Ishikawa (cell line): ENCODE results near the gene TCF7L2.

ENCODE experiments used
- CEBPB ChIP-seq: IDR thresholded peaks from 2 replicates; pipeline ENCODE4 v1.6.1; 2012
- CREB1 ChIP-seq: IDR thresholded peaks from 2 replicates; pipeline ENCODE4 v1.6.1; 2012; ENCODE audit warnings: low read depth
- EGR1 ChIP-seq: IDR thresholded peaks from 2 replicates; pipeline ENCODE4 v1.6.1; 2012
- EP300 ChIP-seq: IDR thresholded peaks from 2 replicates; pipeline ENCODE4 v1.6.1; 2012; ENCODE audit warnings: borderline replicate concordance
- FOXM1 ChIP-seq: IDR thresholded peaks from 2 replicates; pipeline ENCODE4 v1.6.1; 2012; ENCODE audit warnings: low read depth, borderline replicate concordance
- MAX ChIP-seq: IDR thresholded peaks from 2 replicates; pipeline ENCODE4 v1.6.1; 2012
- NFIC ChIP-seq: IDR thresholded peaks from 2 replicates; pipeline ENCODE4 v1.6.1; 2012
- RAD21 ChIP-seq: IDR thresholded peaks from 2 replicates; pipeline ENCODE4 v1.6.1; 2012; ENCODE audit warnings: low read depth
- REST ChIP-seq: IDR thresholded peaks from 2 replicates; pipeline ENCODE4 v1.6.1; 2012; ENCODE audit warnings: low read depth, mild to moderate bottlenecking
- TAF1 ChIP-seq: IDR thresholded peaks from 2 replicates; pipeline ENCODE4 v1.6.1; 2012; ENCODE audit warnings: low read depth, mild to moderate bottlenecking
- TCF12 ChIP-seq: IDR thresholded peaks from 2 replicates; pipeline ENCODE4 v1.6.1; 2012; ENCODE audit warnings: low read depth
- TEAD4 ChIP-seq: IDR thresholded peaks from 2 replicates; pipeline ENCODE4 v1.6.1; 2012
- YY1 ChIP-seq: IDR thresholded peaks from 2 replicates; pipeline ENCODE4 v1.6.1; 2012; ENCODE audit warnings: low read depth
- ZBTB7A ChIP-seq: IDR thresholded peaks from 2 replicates; pipeline ENCODE4 v1.6.1; 2012; ENCODE audit warnings: low read depth
- TF ChIP-seq, protein P1 (sequence below): IDR thresholded peaks from 2 replicates; pipeline ENCODE4 v1.6.1; 2012

The TCF7L2 gene

DNA sequence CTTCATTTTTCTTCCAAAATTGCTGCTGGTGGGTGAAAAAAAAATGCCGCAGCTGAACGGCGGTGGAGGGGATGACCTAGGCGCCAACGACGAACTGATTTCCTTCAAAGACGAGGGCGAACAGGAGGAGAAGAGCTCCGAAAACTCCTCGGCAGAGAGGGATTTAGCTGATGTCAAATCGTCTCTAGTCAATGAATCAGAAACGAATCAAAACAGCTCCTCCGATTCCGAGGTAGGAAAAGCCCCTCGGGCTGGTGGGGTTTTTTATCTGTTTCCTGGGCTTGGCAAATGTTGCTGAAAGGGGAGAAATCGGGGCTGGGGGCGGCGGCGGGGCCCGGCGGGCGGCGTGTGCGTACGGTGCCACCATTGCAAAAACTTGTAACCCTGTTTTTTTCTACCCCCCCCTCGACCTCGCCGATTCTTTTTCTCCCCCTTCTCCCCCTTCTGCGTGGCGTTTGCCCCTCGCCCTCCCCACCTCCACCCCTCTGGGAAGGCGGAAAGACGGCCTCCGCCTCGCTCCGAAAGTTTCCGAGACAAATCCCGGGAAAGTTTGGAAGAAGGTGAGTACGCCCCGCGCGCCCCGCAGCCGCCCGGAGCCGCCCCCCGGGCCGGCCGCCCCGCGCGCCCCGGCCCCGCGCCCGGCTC lies 789 bp downstream of the TCF7L2 start:
- TF ChIP-seq EGR1 = no peak
- peak; percentile 71 for TF ChIP-seq ZBTB7A

GRCh38 chr10:112951359-112952281 lies 1.6 kb downstream of the TCF7L2 start:
- TF ChIP-seq NFIC (no peak), EP300 (no peak), ZBTB7A (peak; percentile 29; the same call in 1 of the 2 replicates), MAX (no peak; the same call in 1 of the 2 replicates), REST (no peak), EGR1 (no peak), RAD21 (no peak), TCF12 (no peak; the same call in 1 of the 2 replicates), TEAD4 (no peak), TAF1 (no peak; the same call in 1 of the 2 replicates), YY1 (peak; percentile 88), CEBPB (no peak), FOXM1 (no peak), CREB1 (no peak)
- TF ChIP-seq, protein P1, sequence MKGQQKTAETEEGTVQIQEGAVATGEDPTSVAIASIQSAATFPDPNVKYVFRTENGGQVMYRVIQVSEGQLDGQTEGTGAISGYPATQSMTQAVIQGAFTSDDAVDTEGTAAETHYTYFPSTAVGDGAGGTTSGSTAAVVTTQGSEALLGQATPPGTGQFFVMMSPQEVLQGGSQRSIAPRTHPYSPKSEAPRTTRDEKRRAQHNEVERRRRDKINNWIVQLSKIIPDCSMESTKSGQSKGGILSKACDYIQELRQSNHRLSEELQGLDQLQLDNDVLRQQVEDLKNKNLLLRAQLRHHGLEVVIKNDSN = no peak

DNA sequence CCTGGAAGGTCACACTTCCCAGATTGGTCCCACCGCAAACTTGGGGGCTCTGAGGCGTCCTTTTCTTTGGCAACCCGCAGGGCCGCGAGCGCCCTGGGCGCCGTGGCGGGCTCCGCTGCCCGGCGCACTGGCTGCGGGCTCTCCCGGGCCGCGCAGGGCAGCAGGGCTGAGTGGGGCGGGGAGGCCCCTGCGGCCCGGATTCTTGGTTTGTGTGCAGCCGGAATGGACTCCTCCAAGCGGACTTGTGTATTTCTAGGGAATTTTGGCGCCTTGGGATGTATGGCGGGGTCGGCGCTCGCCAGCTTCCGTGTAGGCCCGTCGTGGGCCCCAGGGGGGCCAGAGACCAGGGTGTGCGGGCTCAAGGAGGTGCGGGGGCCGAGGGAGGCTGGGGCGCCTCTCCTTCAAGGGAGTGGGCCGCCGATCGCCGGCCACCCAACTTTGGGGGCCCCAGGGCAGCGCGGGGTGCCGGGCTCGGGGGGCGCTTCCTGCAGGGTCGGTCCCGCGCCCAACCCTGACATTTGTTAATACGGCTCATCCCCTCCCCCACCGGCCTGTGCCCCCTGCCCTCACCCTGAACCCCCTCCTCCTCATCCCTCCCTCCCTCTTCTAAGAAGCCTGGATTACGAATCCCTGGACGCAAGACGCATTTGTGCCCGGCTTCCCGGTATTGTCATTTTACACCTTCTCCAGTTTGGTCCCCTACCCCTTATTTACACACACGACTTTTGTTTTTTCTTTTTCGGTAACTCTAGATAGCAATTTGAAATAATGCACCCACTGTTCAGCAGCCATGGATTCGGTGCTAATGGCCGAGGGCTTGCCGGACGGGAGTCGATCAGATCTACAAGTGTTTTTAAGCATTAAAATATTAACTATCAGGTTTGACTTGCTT lies 2.5 kb downstream of the TCF7L2 start:
- TF ChIP-seq EGR1 (no peak), ZBTB7A (no peak), NFIC (no peak), TCF12 (no peak), TEAD4 (no peak), MAX (no peak), CREB1 (no peak), REST (no peak), YY1 (no peak), RAD21 (no peak), CEBPB (no peak), EP300 (no peak), FOXM1 (no peak), TAF1 (no peak)
- TF ChIP-seq, protein P1 = no peak

GRCh38 chr10:112953174-112954159 lies 3.4 kb downstream of the TCF7L2 start:
- no peak for TF ChIP-seq FOXM1
- no peak for TF ChIP-seq MAX
- TF ChIP-seq CEBPB = no peak
- TF ChIP-seq TEAD4 = no peak
- TF ChIP-seq TAF1 = no peak
- TF ChIP-seq YY1 = no peak
- TF ChIP-seq RAD21 = no peak
- TF ChIP-seq REST = no peak
- TF ChIP-seq ZBTB7A = no peak
